GM18508 (cell line): ENCODE results near the gene CBX6.

ENCODE experiments used
- ATAC-seq: cut with Tn5 transposase; IDR thresholded peaks from one replicate; pipeline ENCODE4 v1.9.1; 2021; ENCODE audit warnings: moderate number of reproducible peaks; ENCODE audit not compliant: insufficient read depth, unreplicated experiment

Gene CBX6

DNA sequence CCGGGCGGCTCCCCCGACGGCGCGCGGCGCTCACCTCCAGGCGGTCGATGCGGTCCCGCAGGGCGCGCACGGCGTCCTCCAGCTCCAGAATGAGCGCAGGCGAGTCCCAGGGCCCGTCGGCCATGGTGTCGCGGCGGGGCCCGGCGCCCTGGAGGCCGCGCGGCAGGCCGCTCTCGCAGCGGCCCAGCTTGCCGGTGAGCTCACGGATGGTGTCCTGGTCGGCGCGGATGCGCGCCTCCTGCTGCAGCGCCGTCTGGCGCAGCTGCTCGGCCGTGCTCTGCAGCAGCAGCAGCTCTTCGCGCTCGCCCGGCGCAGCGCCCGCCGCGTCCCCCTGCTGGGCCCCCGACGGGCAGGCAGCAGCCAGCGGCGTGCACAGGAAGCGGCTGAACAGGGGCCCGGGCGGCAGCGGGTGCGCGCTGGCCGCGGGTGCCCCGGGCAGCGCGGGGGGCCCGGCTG is 28.8 kb downstream of the CBX6 start:
- ATAC-seq = no peak

DNA sequence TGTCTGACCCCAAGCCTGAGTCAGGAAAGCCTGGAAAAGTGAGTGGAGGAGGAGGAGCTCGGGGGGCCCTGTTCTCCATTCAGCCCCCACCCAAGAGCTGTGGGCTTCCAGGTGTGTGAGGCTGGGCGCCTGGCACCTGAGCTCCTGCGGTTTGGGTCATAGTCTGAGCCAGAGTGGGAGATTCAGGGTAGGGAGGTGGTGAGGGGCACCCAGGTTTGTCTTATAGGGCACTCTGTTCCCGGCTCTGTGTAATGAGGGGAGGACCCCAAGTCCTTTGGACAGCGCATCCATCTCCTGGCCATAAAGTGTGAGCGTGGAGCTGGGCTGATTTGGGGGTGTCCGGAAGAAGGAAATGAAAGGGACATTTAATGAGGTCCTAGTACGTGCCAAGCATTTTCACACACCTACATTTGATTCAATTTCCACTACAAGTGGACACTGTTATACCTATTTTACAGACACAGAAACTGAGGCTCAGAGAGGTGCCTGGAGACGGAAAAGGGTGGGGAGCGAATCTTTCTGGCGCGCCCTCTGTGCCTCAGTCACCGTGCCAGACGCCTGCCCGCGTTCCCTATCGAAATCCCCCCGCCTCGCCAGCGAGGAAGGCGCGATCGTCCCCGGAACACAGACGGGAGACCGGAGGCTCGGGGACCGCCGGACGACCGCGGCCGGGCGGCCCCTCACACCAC is 29.4 kb downstream of the CBX6 start:
- no peak for ATAC-seq

DNA sequence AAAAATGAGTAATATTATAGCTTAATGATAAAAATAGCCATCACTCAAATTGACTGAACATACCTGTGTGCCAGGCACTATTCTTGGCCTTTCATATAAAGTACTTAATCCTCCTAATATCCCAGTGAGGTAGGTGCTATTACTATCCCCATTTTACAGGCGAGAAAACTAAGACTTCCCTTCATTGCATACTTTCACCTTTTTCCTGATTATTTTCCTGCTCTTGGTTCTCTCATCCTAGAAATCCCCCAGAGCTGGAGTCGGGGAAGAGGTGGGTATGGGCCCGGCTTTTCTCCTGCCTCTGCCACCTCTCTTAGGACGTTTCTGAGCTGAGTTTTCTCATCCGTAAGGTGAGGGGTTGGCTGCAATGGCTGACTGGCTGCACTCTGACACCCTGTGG is 30.4 kb downstream of the CBX6 start:
- ATAC-seq = no peak

DNA sequence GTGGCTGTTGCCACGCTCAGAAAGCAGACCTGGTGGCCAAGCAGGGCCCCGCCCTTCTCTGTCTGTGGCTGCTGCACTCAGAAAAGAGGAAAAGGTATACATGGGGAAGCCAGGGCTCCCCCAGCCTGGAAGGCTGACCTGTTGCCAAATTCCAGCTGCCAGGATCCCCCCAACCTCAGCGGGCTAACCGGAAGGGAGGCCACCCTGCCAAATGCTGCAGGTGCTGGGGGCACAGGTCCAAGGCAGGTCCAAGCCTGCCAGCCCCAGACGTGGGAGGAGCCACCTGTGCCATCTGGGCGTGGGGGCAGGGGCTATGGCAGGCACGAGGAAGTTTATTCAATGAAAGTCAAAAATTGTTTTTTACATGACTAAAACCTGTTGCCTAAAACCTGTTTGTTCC is 30.8 kb downstream of the CBX6 start:
- no peak for ATAC-seq

DNA sequence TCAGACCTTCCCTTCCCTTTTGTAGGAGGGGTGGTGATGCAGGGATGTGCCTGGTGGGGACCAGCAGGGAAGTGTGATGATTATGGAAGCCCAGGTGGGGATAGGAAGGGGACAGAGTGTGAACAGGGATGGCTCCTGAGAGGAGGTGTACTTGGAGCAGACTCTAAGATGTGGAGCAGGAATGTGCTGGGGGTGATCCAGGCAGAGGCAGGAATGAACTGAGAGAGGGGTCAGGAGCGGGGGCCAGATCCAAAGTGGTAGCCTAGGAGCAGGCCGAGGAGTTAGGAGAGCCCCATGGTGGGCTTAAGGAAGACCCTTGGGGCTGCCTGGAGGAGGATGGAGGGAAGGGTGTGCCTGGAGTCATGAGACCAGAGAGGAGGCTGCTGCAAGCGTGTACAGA is 31.9 kb downstream of the CBX6 start:
- no peak for ATAC-seq

DNA sequence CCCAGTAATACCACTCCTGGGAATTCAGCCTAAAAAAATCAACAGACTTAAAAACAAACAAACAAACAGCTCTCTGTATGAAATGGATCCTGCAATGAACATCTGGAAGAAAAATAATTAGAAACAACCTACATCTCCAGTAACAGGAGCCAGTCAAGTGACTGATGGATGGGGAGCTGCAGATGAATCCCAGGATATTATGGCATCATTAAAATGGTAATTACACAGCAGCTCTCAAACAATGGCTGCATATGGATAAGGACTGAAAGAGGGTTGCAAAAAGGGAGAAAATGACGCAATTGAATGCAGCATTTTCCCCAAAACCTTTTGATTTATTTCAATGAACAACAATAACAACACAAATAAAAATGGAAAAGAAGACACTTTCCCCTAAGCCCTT is 32.3 kb downstream of the CBX6 start:
- ATAC-seq = no peak

DNA sequence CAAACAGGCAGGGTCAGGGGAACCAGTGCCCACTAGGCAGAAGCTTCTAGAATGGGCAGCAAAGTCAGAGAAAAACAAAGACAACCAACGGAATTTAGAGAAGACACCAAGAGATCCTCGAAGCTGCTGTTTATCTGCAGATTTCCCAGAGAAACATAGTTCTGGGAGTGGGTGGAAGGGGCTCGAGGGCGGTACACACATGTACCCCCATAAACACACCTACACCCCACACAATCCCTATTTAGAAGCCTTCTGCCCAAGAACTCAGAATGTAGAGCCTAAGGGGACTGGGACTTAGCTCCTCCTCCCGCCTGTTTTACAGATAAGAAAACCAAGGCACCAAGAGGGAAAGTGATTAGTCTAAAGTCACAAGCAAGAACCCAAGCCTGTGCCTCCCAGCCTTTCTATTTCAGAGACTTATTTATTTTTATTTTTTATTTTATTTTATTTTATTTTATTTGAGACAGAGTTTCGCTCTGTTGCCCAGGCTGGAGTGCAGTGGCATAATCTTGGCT is 34.5 kb downstream of the CBX6 start:
- ATAC-seq = no peak

DNA sequence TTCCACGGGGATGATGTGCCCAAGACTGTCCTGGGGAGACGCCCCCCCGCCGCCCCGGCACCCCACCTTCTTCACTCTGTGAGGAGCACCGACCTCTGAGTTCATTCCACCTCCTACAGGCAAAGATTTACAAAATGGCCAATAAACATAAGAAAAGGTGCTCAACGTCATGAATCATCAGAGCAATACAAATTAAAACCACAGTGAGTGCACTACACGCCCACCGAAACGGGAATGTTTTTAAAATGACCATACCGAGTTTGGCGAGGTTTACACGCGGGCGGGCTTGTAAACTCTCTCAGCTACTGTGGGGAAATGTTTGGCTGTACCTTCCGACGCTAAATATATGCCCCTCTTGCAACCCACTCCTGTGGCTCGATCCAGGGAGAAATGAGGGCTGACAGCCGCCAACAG is 36.1 kb downstream of the CBX6 start:
- no peak for ATAC-seq

DNA sequence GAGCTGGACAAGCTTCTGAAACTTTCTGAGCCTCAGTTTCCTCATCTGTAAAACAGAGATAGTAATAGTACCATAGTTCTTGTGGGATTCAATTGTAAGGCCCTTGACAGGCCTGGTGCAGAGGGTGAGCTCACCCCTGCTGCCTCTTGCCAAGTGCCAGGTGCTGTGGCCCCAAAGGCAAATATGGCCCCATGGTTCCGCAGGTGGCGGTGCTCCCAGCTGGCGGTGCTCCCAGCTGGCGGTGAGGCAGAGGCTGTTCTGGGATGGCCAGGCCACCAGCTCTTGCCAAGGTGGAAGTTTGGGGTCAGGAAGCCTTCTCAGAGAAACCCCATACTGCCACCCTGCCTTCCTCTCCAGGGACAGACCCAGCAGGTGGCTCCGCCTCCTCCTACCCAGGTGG is 37.0 kb downstream of the CBX6 start:
- no peak for ATAC-seq

DNA sequence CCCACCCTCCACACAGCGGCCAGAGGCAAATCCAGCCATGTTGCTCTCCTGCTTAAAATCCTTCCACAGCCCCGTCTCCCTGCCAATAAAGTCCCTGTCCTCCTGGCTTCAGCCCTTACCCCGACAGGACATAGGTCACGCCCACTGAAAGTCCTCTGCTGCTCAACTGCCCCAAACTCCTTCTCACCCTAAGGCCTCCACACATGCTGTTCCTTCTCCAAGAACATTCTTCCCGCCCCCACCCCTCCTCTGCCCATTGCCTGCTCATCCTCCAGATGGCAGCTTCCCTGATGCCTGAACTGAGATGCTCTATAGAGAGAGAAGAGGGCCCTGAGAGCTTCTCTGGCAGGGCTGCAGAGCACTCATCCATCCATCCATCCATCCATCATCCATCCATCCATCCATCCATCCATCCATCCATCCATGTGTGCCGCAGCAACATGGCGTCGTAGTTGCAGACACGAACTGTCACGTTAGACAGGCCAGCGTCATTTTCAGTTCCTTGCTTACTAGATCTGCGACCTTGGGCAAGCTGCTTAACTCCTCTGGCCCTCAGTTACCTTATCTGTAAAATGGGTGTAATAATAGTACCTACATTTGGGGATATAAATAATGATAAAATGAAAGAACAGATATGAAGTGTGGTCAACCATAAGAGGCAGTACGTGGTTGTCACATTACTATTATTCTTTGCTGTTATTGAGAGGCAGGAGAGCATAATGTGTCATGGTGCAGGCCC is 37.6 kb downstream of the CBX6 start:
- no peak for ATAC-seq

DNA sequence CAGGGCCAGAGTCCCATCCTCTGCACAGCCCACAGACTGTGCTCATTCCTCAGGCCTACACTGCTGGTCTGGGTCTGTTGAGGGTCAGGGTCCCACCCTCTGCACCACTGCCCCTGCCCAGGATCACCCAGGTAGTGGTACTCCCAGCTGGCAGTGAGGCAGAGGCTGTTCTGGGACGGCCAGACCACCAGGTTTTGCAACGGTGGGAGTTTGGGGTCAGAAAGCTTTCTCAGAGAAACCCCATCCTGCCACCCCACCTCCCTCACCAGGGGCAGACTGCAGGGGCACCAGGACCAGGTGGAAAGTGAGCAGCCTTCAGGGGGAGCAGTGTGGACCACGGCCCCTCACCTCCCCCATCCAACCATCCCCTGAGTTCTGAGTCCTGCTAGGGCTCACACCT is 39.0 kb downstream of the CBX6 start:
- ATAC-seq = no peak

DNA sequence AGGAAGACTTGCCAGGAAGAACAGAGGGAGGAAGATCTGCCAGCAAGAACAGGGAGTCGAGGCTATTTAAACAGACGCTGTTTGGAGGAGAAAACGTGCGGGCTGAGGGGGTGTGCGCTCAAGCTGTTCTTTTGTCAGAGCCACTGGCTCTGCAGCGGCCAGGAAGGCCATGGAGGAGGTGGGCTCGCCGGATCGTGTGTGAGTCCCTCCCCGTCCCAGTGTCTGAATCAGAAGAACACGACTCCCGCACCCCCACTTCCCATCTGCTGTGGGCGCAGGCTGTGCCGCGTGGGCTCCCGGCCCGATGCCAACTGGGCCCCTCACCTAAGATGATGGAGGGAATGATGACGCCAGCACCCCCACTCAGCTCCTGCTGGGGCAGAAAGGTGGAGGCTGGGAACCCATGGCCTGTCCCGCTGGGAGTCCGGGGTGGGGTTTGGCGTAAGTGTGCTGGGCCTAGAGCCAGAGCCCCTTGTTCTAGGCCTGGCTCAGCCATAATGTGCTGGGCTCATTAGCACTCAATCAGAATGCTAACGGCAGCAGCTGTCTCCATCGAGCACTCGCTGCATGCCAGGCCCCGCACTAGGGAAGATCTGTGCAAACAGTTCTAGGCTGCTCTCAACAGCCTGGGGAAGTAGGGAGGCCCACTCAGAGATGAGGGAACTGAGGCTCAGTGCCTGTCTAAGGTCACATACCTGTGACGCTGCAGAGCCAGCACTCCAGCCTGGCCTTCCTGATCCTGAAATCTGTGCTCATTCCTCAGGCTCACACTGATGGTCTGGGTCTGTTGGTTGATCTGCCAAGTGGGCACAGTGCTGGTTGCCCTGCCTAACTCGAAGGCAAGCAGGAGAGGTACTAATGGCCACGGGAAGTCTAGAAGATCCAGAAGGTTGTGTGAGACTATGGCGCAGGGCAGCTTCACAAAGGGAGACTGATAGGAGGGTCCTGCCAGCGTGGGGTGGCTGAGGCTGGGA is 39.7 kb downstream of the CBX6 start:
- no peak for ATAC-seq

DNA sequence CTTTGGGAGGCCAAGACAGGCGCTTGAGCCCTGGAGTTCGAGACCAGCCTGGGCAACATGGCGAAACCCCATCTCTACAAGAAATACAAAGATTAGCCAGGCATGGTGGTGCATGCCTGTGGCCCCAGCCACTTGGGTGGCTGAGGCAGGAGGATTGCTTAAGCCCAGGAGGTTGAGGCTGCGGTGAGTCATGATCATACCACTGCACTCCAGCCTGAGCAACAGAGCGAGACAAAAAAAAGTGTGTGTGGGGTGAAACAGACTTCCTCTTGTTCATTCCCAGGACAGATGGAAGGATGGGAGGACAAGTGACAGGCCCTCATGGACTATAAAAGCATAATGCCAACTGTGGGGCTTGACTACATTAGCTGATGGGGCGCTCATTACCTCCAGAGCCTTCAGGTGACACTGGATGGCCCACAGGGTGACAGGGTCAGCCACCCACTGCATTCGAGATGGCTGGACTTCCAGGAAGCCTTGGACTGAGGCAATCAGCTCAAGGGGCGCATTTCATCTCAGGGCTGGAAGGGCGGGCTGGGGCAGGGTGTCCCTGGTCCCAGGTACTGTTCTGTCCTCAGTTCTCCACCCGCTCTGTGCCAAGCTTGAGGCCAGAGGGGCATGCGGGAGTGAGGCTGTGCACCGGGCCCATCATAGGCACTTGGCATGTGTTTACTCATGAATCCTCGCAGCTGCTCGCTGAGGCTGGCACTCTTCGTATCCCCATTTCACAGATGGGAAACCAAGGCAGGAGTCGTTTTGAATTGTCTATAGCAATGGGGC is 40.7 kb downstream of the CBX6 start:
- ATAC-seq = no peak

DNA sequence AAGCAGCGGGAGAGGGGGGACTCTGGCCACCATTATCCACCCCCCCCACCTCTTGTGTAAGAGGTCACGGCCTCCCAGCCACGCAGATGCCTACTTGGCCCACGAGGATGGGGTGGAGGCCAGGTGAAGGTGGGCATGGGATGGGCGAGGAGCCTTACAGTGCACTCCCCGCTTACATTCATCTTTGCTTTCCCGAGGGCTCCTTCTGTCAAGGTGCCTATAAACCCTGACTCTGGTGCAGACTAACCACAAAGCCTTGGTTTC is 41.2 kb downstream of the CBX6 start:
- no peak for ATAC-seq

DNA sequence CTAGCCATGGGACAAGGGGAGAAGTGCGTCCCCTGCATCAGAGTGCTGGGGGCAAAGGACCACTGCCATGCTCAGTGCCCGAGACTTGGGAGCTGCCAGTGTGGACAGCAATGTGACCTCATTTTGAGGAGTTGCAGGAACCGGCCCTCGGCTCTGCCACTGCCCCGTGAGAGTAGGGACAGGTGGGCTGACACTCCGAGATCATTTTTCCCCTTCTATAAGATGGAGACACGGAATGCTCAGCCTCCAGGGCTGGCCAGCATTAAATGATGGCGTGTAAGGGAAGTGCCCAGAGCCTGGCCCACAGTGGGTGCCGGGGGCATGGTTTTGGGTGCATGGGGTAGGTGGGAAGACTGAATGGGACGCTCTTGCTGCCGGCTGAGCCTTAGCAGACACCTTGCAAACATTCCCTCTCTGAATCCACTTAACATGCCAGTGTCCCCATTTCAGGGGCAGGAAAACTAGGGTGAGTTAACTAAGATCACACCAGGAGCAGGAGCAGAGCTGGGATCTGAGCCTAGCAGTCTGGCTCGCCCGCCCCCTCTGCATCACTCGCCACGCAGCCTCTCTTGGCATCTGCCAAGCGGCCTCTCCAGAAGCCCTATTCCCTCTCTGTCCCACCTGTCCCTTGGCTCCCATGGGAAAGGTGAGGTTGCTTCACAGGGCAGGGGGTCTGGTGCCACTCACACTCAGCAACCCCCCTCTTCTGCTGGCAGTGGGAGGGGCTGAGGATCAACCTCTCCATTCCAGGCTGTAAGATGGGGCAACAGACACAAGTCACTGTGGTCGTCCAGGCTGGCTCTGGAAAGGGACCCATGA is 41.8 kb downstream of the CBX6 start:
- no peak for ATAC-seq

DNA sequence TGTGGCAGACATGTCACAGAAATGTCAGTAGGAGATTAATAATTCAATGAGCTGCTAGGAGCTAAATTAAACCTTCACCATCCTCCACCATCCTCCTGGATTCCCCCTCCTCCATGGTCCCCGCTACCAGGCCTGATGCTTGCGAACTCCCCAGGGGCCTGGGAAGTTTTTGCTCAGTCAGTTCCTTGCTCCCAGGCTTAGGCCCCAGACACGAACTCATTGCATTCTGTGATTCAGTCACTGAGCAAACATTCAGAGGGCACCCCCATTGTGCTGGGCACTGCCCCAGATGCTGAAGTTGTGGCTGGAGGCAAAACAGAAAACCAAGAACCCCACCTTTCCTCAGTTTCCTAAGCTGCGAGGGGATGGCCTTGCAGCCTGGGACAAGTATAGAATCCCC is 42.5 kb downstream of the CBX6 start:
- no peak for ATAC-seq

DNA sequence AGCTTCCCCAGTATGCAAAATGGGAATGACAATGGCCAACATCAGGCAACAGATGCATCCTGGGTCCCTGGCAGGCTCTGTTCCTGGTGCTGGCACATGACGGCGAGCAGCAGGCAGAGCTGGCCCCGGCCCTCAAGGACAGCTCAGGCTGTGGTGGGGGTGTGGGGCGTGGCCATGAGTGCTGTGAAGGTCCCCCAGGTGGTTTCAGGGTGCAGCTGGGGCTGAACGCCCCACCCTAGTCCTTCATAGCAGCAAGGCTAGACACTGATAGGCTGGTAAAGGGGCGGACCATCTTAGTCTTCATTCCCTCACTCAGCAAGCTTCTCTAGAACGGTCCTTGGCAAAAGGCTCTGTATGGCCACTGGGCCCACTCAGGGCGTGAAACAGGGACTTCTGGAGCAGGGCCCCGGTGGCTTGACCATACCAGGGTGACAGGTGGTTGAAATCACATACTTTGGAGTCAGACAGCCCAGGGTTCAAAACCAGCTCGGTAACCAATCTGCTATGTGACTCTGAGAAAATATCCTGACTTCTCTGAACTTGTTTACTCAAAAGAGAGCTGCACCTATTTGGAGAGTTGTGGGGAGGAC is 43.3 kb downstream of the CBX6 start:
- ATAC-seq = no peak

DNA sequence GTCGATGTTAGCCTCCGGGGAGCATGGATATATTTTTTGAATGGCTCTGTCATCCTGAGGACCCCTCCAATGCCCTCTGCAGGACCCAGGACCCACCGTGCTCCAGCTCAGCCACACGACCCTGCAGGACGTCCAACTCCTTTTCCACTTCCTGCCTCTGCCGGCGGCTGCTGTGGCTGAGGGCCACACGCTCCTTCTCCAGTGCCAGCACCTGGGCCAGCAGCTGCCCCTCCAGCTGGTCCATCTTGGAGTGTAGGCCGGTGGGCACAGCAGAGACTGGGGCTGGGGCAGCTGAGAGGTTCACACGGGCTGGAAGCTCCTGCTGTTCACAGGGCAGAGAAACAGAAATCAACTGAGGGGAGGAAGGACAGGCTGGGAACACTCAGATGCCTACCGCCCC is 43.8 kb downstream of the CBX6 start:
- no peak for ATAC-seq

DNA sequence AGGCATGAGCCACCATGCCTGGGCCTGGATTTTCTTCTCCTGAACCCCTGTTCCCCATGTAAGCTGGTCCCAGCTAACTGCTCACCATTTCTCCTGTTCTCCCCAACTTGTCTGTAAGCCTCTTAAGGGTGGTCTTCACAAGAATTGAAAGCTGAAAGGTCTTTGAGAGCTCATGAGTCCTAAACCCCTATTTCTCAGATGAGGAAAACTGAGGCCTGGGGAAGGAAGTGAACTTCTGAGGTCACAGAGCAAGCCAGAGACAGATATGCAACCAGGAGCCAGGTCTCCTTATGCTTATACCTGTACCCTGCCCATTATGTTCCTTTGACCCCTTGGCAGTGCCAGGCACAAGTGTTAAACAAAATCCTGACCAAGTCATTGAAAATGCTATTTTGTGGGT is 44.5 kb downstream of the CBX6 start:
- no peak for ATAC-seq
